KMS-11 (cell line): Measurements from ENCODE around the gene NELL2.

ENCODE experiments used
- H2AFZ ChIP-seq: fragments of 200-600 bp; sonication (generic); 2 replicates; pipeline ENCODE4 v1.6.1; 2016; ENCODE audit warnings: antibody characterized with exemption, mixed run types, low read depth
- H3K27ac ChIP-seq: fragments of 200-600 bp; sonication (generic); 2 replicates; pipeline ENCODE4 v1.6.1; 2016; ENCODE audit warnings: mild to moderate bottlenecking, mixed run types
- H3K27me3 ChIP-seq: fragments of 200-600 bp; sonication (generic); 2 replicates; pipeline ENCODE4 v1.6.1; 2017; ENCODE audit warnings: mild to moderate bottlenecking, low read depth, mixed run types, moderate library complexity; ENCODE audit not compliant: insufficient read depth
- H3K36me3 ChIP-seq: fragments of 200-600 bp; sonication (generic); 2 replicates; pipeline ENCODE4 v1.6.1; 2017; ENCODE audit warnings: mild to moderate bottlenecking, mixed run types; ENCODE audit not compliant: insufficient read depth
- H3K4me1 ChIP-seq: fragments of 200-600 bp; sonication (generic); 2 replicates; pipeline ENCODE4 v1.6.1; 2016; ENCODE audit warnings: mild to moderate bottlenecking, low read depth, mixed run types; ENCODE audit not compliant: poor library complexity, severe bottlenecking
- H3K4me2 ChIP-seq: fragments of 200-600 bp; sonication (generic); 2 replicates; pipeline ENCODE4 v1.7.0; 2016; ENCODE audit warnings: mild to moderate bottlenecking, mixed run types
- H3K4me3 ChIP-seq: fragments of 200-600 bp; sonication (generic); IDR thresholded peaks from 2 replicates; pipeline ENCODE4 v1.6.1; 2017; ENCODE audit warnings: low read depth, low read length, mixed read lengths; ENCODE audit not compliant: insufficient read depth
- H3K79me2 ChIP-seq: fragments of 200-600 bp; sonication (generic); 2 replicates; pipeline ENCODE4 v1.6.1; 2016; ENCODE audit warnings: low read depth, mixed run types; ENCODE audit not compliant: insufficient read depth
- H3K9ac ChIP-seq: fragments of 200-600 bp; sonication (generic); 2 replicates; pipeline ENCODE4 v1.6.1; 2016; ENCODE audit warnings: mild to moderate bottlenecking, mixed run types
- H4K20me1 ChIP-seq: fragments of 200-600 bp; sonication (generic); 2 replicates; pipeline ENCODE4 v1.6.1; 2016; ENCODE audit warnings: mild to moderate bottlenecking, mixed run types; ENCODE audit not compliant: insufficient read depth
- CTCF ChIP-seq: fragments of 200-600 bp; sonication (generic); conservative IDR thresholded peaks from 2 replicates; pipeline ENCODE4 v1.6.1; 2017; ENCODE audit warnings: low read depth, mild to moderate bottlenecking, antibody characterized with exemption, low read length, moderate library complexity, mixed read lengths

The NELL2 gene

GRCh38 chr12:44531320-44531971 is 344.7 kb downstream of the NELL2 start:
- Histone ChIP-seq H3K27me3 (no peaks in the 10 kb centered on the region), H3K36me3 (no peaks in the 10 kb centered on the region), H3K4me2 (no peak overlapping the region), H3K4me1 (no peaks in the 10 kb centered on the region), H3K4me3 (no peak overlapping the region), H3K79me2 (no peaks in the 10 kb centered on the region), H2AFZ (no peak overlapping the region), H3K27ac (no peak overlapping the region), H4K20me1 (no peaks in the 10 kb centered on the region), H3K9ac (no peak overlapping the region)
- no peak for TF ChIP-seq CTCF

GRCh38 chr12:44526655-44527182 is 349.4 kb downstream of the NELL2 start:
- no peak overlapping the region for H2AFZ ChIP-seq
- no peaks in the 10 kb centered on the region for H3K36me3 ChIP-seq
- no peaks in the 10 kb centered on the region for H3K79me2 ChIP-seq
- no peak overlapping the region for H3K27ac ChIP-seq
- H3K4me1 ChIP-seq, result no peaks in the 10 kb centered on the region
- H3K4me2 ChIP-seq, result no peak overlapping the region
- H3K9ac ChIP-seq, result no peak overlapping the region
- H4K20me1 ChIP-seq, result no peaks in the 10 kb centered on the region
- no peak for TF ChIP-seq CTCF
- no peak overlapping the region for H3K4me3 ChIP-seq
- no peaks in the 10 kb centered on the region for H3K27me3 ChIP-seq

- Histone ChIP-seq H3K79me2 (no peaks in the 10 kb centered on the region), H4K20me1 (no peaks in the 10 kb centered on the region), H3K36me3 (no peaks in the 10 kb centered on the region), H3K27me3 (no peaks in the 10 kb centered on the region), H3K27ac (no peak overlapping the region), H2AFZ (no peak overlapping the region), H3K4me3 (no peak overlapping the region), H3K4me1 (no peaks in the 10 kb centered on the region), H3K4me2 (no peak overlapping the region), H3K9ac (no peak overlapping the region)
- no peak for TF ChIP-seq CTCF
Observed at GRCh38 chr12:44525806-44526654, 350.1 kb downstream of the NELL2 start.

GRCh38 chr12:44523828-44524227 is 352.3 kb downstream of the NELL2 start:
- Histone ChIP-seq H3K27ac (no peak overlapping the region), H3K9ac (no peak overlapping the region), H3K36me3 (no peaks in the 10 kb centered on the region), H3K27me3 (no peaks in the 10 kb centered on the region), H4K20me1 (no peaks in the 10 kb centered on the region), H3K79me2 (no peaks in the 10 kb centered on the region), H3K4me1 (no peaks in the 10 kb centered on the region), H3K4me3 (no peak overlapping the region), H2AFZ (no peak overlapping the region), H3K4me2 (no peak overlapping the region)
- TF ChIP-seq CTCF, result no peak
